GM21825 (cell line): Measurements from ENCODE around the gene CAPN5.

Experiments used
- ATAC-seq: cut with Tn5 transposase; IDR thresholded peaks from one replicate; pipeline ENCODE4 v1.9.1; 2021; ENCODE audit warnings: mild to moderate bottlenecking, moderate library complexity; ENCODE audit not compliant: unreplicated experiment

CAPN5 gene

GRCh38 chr11:77063861-77064260 is 2.9 kb upstream of the CAPN5 start:
- no peak for ATAC-seq

- no peak for ATAC-seq
Observed at GRCh38 chr11:77064648-77065217, 2.0 kb upstream of the CAPN5 start.

- ATAC-seq: no peak
Observed at GRCh38 chr11:77065878-77066228, 918 bp upstream of the CAPN5 start.

- no peak for ATAC-seq
Observed at GRCh38 chr11:77067861-77068443, 1.2 kb downstream of the CAPN5 start.

GRCh38 chr11:77068457-77069335 is 1.9 kb downstream of the CAPN5 start:
- no peak for ATAC-seq

GRCh38 chr11:77069336-77069968 is 2.7 kb downstream of the CAPN5 start:
- no peak for ATAC-seq

- no peak for ATAC-seq
Observed at GRCh38 chr11:77069969-77070582, 3.3 kb downstream of the CAPN5 start.

GRCh38 chr11:77071077-77071476 is 4.3 kb downstream of the CAPN5 start:
- ATAC-seq: no peak

GRCh38 chr11:77071671-77072605 is 5.2 kb downstream of the CAPN5 start:
- no peak for ATAC-seq

GRCh38 chr11:77072851-77073327 is 6.1 kb downstream of the CAPN5 start:
- ATAC-seq: no peak

GRCh38 chr11:77073328-77074001 is 6.7 kb downstream of the CAPN5 start:
- no peak for ATAC-seq

- ATAC-seq: no peak
Observed at GRCh38 chr11:77074205-77074604, 7.4 kb downstream of the CAPN5 start.

GRCh38 chr11:77074626-77075221 is 8.0 kb downstream of the CAPN5 start:
- no peak for ATAC-seq

GRCh38 chr11:77075425-77075905 is 8.7 kb downstream of the CAPN5 start:
- no peak for ATAC-seq

- ATAC-seq: no peak
Observed at GRCh38 chr11:77079666-77080065, 12.9 kb downstream of the CAPN5 start.

- ATAC-seq: no peak
Observed at GRCh38 chr11:77080643-77081210, 14.0 kb downstream of the CAPN5 start.

GRCh38 chr11:77081381-77081851 is 14.6 kb downstream of the CAPN5 start:
- ATAC-seq: no peak
